HCT116 (cell line): ENCODE results near the gene ZNF445. TPM values are rescaled to one million over a fixed set of nuclear protein-coding genes. Genes with fewer than 3 reads are reported as not detected.

Experiments used
- ATAC-seq: fragments of 200-7000 bp; cut with Tn5 transposase; 2 replicates; pipeline ENCODE4 v1.9.1; 2020; ENCODE audit warnings: mild to moderate bottlenecking, moderate library complexity
- BruUV-seq: library from RNA; stranded (reverse); fragments of 400-500 nt; replicated peaks from 2 replicates; lab custom pipeline; 2021; lab: Mats Ljungman, UMichigan
- CTCF ChIA-PET: fragments of 300-600 bp; sonication (Branson Sonifier 250); formaldehyde crosslinking; loops from one replicate; lab custom pipeline; 2021; ENCODE audit warnings: antibody characterized with exemption; lab: Charles Lee
- POLR2A ChIA-PET: fragments of 300-600, 350-600 bp; sonication (Branson Sonifier 250); formaldehyde crosslinking; loops from one replicate; lab custom pipeline; 2021; ENCODE audit warnings: antibody characterized with exemption; lab: Charles Lee
- RAD21 ChIA-PET, 2 experiments: fragments of 300-600 bp; sonication (Branson Sonifier 250); formaldehyde crosslinking; loops; one replicate each; lab custom pipeline; 2023; ENCODE audit warnings: low total read pairs in 2 of 2; ENCODE audit not compliant: uncharacterized antibody in 2 of 2, unreplicated experiment in 2 of 2, low non-redundant PET in 1 of 2; lab: Charles Lee
- DNase-seq: peaks from one replicate; pipeline ENCODE4 v3.0.0-alpha.2; 2010; ENCODE audit warnings: low read depth, low spot score
- H2AFZ ChIP-seq: fragments of 200-600 bp; shearing (Covaris generic), sonication (generic); 2 replicates; pipeline ENCODE4 v1.6.1; 2017; ENCODE audit warnings: low read depth, mixed run types, mixed read lengths, antibody characterized with exemption, low read length; ENCODE audit not compliant: poor library complexity, severe bottlenecking
- H3K27ac ChIP-seq: 2 replicates; pipeline ENCODE4 v1.5.1; 2012; ENCODE audit warnings: low read depth, low read length
- H3K27me3 ChIP-seq: fragments of 200-600 bp; sonication (generic); 2 replicates; pipeline ENCODE4 v1.6.1; 2016; ENCODE audit warnings: mixed run types, low read length, mixed read lengths; ENCODE audit not compliant: insufficient read depth
- H3K36me3 ChIP-seq, 2 experiments: fragments of 200-500 bp in 1 of 2; fragments of 200-600 bp in 1 of 2; sonication (Bioruptor generic) in 1 of 2; sonication (generic) in 1 of 2; 2 replicates each; pipeline versions ENCODE4 v1.5.1 to v1.6.1; 2014 to 2016; ENCODE audit warnings: low read length in 2 of 2, inconsistent platforms in 1 of 2, mixed read lengths in 1 of 2, mixed run types in 1 of 2; ENCODE audit not compliant: insufficient read depth in 2 of 2, control insufficient read depth in 1 of 2
- H3K4me1 ChIP-seq, 2 experiments: fragments of 200-600 bp in 1 of 2; sonication (generic) in 1 of 2; 2 replicates each; pipeline versions ENCODE4 v1.5.1 to v1.6.1; 2012 to 2017; ENCODE audit warnings: low read length in 2 of 2, inconsistent platforms in 1 of 2, mild to moderate bottlenecking in 1 of 2, mixed read lengths in 1 of 2, mixed run types in 1 of 2, moderate library complexity in 1 of 2; ENCODE audit not compliant: insufficient read depth in 2 of 2, control insufficient read depth in 1 of 2
- H3K4me2 ChIP-seq: fragments of 200-600 bp; sonication (generic); 2 replicates; pipeline ENCODE4 v1.6.1; 2017; ENCODE audit warnings: mixed run types, low read length, mixed read lengths
- H3K4me3 ChIP-seq, 2 experiments: fragments of 200-600 bp in 1 of 2; sonication (generic) in 1 of 2; replicated peaks in 1 of 2; 2 replicates each; pipeline ENCODE4 v1.5.1; 2011 to 2016; ENCODE audit warnings: low read length in 2 of 2, control low read depth in 1 of 2, low read depth in 1 of 2, mild to moderate bottlenecking in 1 of 2, mixed read lengths in 1 of 2, mixed run types in 1 of 2
- H3K79me2 ChIP-seq: fragments of 200-600 bp; sonication (generic); 2 replicates; pipeline ENCODE4 v1.6.1; 2017; ENCODE audit warnings: mild to moderate bottlenecking, mixed run types, low read length, moderate library complexity, mixed read lengths; ENCODE audit not compliant: insufficient read depth
- H3K9ac ChIP-seq: fragments of 200-600 bp; sonication (generic); 2 replicates; pipeline ENCODE4 v1.6.1; 2016; ENCODE audit warnings: low read length, mixed read lengths
- H3K9me2 ChIP-seq: fragments of 200-600 bp; sonication (generic), shearing (Covaris generic); 2 replicates; pipeline ENCODE4 v1.6.1; 2017; ENCODE audit warnings: mixed run types, mild to moderate bottlenecking, moderate library complexity; ENCODE audit not compliant: insufficient read depth
- H3K9me3 ChIP-seq, 2 experiments: fragments of 200-500 bp in 1 of 2; fragments of 200-600 bp in 1 of 2; sonication (Bioruptor generic) in 1 of 2; sonication (generic) in 1 of 2; 2 replicates each; pipeline ENCODE4 v1.6.1; 2014 to 2017; ENCODE audit warnings: low read length in 2 of 2, mixed read lengths in 2 of 2, inconsistent platforms in 1 of 2, low read depth in 1 of 2, mild to moderate bottlenecking in 1 of 2, mixed run types in 1 of 2, moderate library complexity in 1 of 2; ENCODE audit not compliant: control insufficient read depth in 1 of 2, insufficient read depth in 1 of 2
- H4K20me1 ChIP-seq: fragments of 200-600 bp; sonication (generic), shearing (Covaris generic); 2 replicates; pipeline ENCODE4 v1.6.1; 2017; ENCODE audit warnings: mixed run types, mild to moderate bottlenecking, moderate library complexity; ENCODE audit not compliant: insufficient read depth
- CBX3 ChIP-seq: IDR thresholded peaks from 2 replicates; pipeline ENCODE4 v1.6.1; 2012; ENCODE audit warnings: low read depth
- EGR1 ChIP-seq: IDR thresholded peaks from 2 replicates; pipeline ENCODE4 v1.6.1; 2012; ENCODE audit warnings: low read depth
- EZH2 ChIP-seq: fragments of 200-600 bp; sonication (generic); IDR thresholded peaks from 2 replicates; pipeline ENCODE4 v1.6.1; 2017; ENCODE audit warnings: antibody characterized with exemption, mixed run types
- EZH2phosphoT487 ChIP-seq: fragments of 200-600 bp; IDR thresholded peaks from 2 replicates; pipeline ENCODE4 v1.6.1; 2018; ENCODE audit warnings: antibody characterized with exemption, borderline replicate concordance
- JUND ChIP-seq: IDR thresholded peaks from 2 replicates; pipeline ENCODE4 v1.6.1; 2012
- POLR2A ChIP-seq: IDR thresholded peaks from 2 replicates; pipeline ENCODE4 v1.7.0; 2011; ENCODE audit warnings: borderline replicate concordance; ENCODE audit not compliant: insufficient read depth, insufficient read length; ENCODE audit errors: extremely low read depth
- POLR2AphosphoS5 ChIP-seq: IDR thresholded peaks from 2 replicates; pipeline ENCODE4 v1.6.1; 2011; ENCODE audit warnings: mild to moderate bottlenecking, low read depth, low read length, moderate library complexity
- RAD21 ChIP-seq: IDR thresholded peaks from 2 replicates; pipeline ENCODE4 v1.6.1; 2012; ENCODE audit warnings: low read depth, mild to moderate bottlenecking
- SRF ChIP-seq: IDR thresholded peaks from 2 replicates; pipeline ENCODE4 v1.6.1; 2012; ENCODE audit warnings: low read depth
- YY1 ChIP-seq: IDR thresholded peaks from 2 replicates; pipeline ENCODE4 v1.6.1; 2011; ENCODE audit warnings: low read length, low read depth, moderate library complexity, mild to moderate bottlenecking; ENCODE audit not compliant: insufficient replicate concordance; ENCODE audit errors: extremely low read depth
- ZFX ChIP-seq: fragments of 450-650 bp; IDR thresholded peaks from 2 replicates; pipeline ENCODE4 v1.6.1; 2017
- ZNF274 ChIP-seq: fragments of 200-500 bp; sonication (Bioruptor generic); IDR thresholded peaks from 2 replicates; pipeline ENCODE4 v1.6.1; 2014; ENCODE audit warnings: mild to moderate bottlenecking, low read depth, low read length, inconsistent platforms
- intact Hi-C: fragments of 100-400 bp; cut with micrococcal nuclease; formaldehyde crosslinking; loops from 2 replicates; pipeline ENCODE4 v1.10.0; 2022
- total RNA-seq: library from RNA; stranded (reverse); gene quantifications from one replicate; pipeline ENCODE4 v1.2.1, GENCODE V29; 2021; ENCODE audit not compliant: unreplicated experiment
- TF ChIP-seq, protein P1 (sequence below), 3 experiments: fragments of 200-600 bp in 1 of 3; sonication (generic) in 1 of 3; IDR thresholded peaks in 2 of 3; conservative IDR thresholded peaks in 1 of 3; 2 replicates each; pipeline ENCODE4 v1.5.1; 2012 to 2017; ENCODE audit warnings: low read depth in 2 of 3, low read length in 2 of 3, antibody characterized with exemption in 1 of 3, borderline replicate concordance in 1 of 3, control low read depth in 1 of 3, mild to moderate bottlenecking in 1 of 3, mixed read lengths in 1 of 3, mixed run types in 1 of 3, moderate library complexity in 1 of 3; ENCODE audit not compliant: insufficient read depth in 1 of 3
- TF ChIP-seq, protein P2 (sequence below): IDR thresholded peaks from 2 replicates; pipeline ENCODE4 v1.6.1; 2012
- TF ChIP-seq, protein P3 (sequence below): IDR thresholded peaks from 2 replicates; pipeline ENCODE4 v1.6.1; 2012
- TF ChIP-seq, protein P4 (sequence below): IDR thresholded peaks from 2 replicates; pipeline ENCODE4 v1.6.1; 2011; ENCODE audit warnings: mild to moderate bottlenecking, low read length, moderate library complexity; ENCODE audit not compliant: insufficient replicate concordance; ENCODE audit errors: extremely low read depth
- TF ChIP-seq, protein P5 (sequence below): IDR thresholded peaks from 2 replicates; pipeline ENCODE4 v1.6.1; 2012; ENCODE audit warnings: low read depth

ZNF445 gene
- total RNA-seq, 1 experiment from 2014 or later = 19.9 TPM

DNA sequence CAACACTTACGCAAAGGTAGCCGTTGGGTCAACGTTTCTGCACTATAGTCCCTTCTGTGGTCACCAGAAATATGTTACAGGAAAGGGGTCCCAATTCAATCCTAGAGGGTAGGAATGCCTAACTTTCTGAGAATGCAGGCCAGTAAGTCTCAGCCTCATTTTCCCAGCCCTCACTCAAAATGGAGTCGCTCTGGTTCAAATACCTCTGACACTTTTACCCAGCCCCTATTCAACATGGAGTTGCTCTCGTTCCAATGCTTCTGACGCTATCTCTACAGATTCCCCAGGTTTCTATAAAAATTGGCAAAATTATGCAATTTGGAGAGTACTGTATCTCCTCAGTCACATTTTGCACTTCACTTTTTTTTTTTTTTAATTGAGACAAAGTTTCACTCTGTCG lies 39.7 kb downstream of the ZNF445 start:
- intact Hi-C loops = no loop called here
- POLR2A ChIA-PET = no interaction called here
- Histone ChIP-seq H3K4me1 (no peaks in the 10 kb centered on the region), H3K9me2 (no peaks in the 10 kb centered on the region), H3K27ac (no peak overlapping the region), H3K9me3 (no peaks in the 10 kb centered on the region), H3K9ac (no peak overlapping the region), H3K4me2 (no peak overlapping the region), H4K20me1 (no peaks in the 10 kb centered on the region), H3K4me3 (no peak overlapping the region), H3K36me3 (peaks cover 0 to 2% of the 10 kb centered on the region in 2 experiments; a peak in 2 of 4 replicates), H3K79me2 (no peaks in the 10 kb centered on the region), H3K27me3 (no peaks in the 10 kb centered on the region), H2AFZ (no peak overlapping the region)
- TF ChIP-seq SRF = no peak
- TF ChIP-seq, protein P1, sequence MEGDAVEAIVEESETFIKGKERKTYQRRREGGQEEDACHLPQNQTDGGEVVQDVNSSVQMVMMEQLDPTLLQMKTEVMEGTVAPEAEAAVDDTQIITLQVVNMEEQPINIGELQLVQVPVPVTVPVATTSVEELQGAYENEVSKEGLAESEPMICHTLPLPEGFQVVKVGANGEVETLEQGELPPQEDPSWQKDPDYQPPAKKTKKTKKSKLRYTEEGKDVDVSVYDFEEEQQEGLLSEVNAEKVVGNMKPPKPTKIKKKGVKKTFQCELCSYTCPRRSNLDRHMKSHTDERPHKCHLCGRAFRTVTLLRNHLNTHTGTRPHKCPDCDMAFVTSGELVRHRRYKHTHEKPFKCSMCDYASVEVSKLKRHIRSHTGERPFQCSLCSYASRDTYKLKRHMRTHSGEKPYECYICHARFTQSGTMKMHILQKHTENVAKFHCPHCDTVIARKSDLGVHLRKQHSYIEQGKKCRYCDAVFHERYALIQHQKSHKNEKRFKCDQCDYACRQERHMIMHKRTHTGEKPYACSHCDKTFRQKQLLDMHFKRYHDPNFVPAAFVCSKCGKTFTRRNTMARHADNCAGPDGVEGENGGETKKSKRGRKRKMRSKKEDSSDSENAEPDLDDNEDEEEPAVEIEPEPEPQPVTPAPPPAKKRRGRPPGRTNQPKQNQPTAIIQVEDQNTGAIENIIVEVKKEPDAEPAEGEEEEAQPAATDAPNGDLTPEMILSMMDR (IDR thresholded peaks at IDR 0.05 in 2 of 3, conservative IDR thresholded peaks at IDR 0.05 in 1 of 3; ENCODE audit: borderline replicate concordance in 1 of 3, insufficient read depth in 1 of 3, low read depth in 2 of 3, low read length in 2 of 3) = no peak
- TF ChIP-seq EZH2 = no peak
- TF ChIP-seq EGR1 = no peak
- TF ChIP-seq ZNF274 = no peak
- TF ChIP-seq, protein P2, sequence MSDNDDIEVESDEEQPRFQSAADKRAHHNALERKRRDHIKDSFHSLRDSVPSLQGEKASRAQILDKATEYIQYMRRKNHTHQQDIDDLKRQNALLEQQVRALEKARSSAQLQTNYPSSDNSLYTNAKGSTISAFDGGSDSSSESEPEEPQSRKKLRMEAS = no peak
- no peak for TF ChIP-seq YY1
- no peak for TF ChIP-seq POLR2A
- TF ChIP-seq, protein P3, sequence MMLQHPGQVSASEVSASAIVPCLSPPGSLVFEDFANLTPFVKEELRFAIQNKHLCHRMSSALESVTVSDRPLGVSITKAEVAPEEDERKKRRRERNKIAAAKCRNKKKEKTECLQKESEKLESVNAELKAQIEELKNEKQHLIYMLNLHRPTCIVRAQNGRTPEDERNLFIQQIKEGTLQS = no peak
- no peak for TF ChIP-seq EZH2phosphoT487
- TF ChIP-seq JUND = no peak
- TF ChIP-seq, protein P4, sequence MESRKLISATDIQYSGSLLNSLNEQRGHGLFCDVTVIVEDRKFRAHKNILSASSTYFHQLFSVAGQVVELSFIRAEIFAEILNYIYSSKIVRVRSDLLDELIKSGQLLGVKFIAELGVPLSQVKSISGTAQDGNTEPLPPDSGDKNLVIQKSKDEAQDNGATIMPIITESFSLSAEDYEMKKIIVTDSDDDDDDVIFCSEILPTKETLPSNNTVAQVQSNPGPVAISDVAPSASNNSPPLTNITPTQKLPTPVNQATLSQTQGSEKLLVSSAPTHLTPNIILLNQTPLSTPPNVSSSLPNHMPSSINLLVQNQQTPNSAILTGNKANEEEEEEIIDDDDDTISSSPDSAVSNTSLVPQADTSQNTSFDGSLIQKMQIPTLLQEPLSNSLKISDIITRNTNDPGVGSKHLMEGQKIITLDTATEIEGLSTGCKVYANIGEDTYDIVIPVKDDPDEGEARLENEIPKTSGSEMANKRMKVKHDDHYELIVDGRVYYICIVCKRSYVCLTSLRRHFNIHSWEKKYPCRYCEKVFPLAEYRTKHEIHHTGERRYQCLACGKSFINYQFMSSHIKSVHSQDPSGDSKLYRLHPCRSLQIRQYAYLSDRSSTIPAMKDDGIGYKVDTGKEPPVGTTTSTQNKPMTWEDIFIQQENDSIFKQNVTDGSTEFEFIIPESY = no peak
- no peak for TF ChIP-seq CBX3
- TF ChIP-seq POLR2AphosphoS5 = no peak
- TF ChIP-seq, protein P5, sequence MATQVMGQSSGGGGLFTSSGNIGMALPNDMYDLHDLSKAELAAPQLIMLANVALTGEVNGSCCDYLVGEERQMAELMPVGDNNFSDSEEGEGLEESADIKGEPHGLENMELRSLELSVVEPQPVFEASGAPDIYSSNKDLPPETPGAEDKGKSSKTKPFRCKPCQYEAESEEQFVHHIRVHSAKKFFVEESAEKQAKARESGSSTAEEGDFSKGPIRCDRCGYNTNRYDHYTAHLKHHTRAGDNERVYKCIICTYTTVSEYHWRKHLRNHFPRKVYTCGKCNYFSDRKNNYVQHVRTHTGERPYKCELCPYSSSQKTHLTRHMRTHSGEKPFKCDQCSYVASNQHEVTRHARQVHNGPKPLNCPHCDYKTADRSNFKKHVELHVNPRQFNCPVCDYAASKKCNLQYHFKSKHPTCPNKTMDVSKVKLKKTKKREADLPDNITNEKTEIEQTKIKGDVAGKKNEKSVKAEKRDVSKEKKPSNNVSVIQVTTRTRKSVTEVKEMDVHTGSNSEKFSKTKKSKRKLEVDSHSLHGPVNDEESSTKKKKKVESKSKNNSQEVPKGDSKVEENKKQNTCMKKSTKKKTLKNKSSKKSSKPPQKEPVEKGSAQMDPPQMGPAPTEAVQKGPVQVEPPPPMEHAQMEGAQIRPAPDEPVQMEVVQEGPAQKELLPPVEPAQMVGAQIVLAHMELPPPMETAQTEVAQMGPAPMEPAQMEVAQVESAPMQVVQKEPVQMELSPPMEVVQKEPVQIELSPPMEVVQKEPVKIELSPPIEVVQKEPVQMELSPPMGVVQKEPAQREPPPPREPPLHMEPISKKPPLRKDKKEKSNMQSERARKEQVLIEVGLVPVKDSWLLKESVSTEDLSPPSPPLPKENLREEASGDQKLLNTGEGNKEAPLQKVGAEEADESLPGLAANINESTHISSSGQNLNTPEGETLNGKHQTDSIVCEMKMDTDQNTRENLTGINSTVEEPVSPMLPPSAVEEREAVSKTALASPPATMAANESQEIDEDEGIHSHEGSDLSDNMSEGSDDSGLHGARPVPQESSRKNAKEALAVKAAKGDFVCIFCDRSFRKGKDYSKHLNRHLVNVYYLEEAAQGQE = no peak
- no peak for TF ChIP-seq ZFX
- TF ChIP-seq RAD21 = no peak
- CTCF ChIA-PET = no interaction called here
- DNase-seq (no peak), ATAC-seq (no peak)
- no TSS peak for BruUV-seq
- RAD21 ChIA-PET = no interaction called here
